H1 (cell line): ENCODE measurements around the gene CNKSR2. TPM values are rescaled to one million over a fixed set of nuclear protein-coding genes. Genes with fewer than 3 reads are reported as not detected.

Experiments used
- CTCF ChIA-PET: fragments of 300-600 bp; sonication (Branson Sonifier 250); formaldehyde crosslinking; loops from one replicate; lab custom pipeline; 2021; ENCODE audit not compliant: partially characterized antibody; lab: Charles Lee
- POLR2A ChIA-PET: fragments of 300-600 bp; sonication (Branson Sonifier 250); formaldehyde crosslinking; loops from one replicate; lab custom pipeline; 2021; ENCODE audit warnings: inconsistent platforms; ENCODE audit not compliant: partially characterized antibody; lab: Charles Lee
- DNase-seq, 2 experiments: peaks; one replicate each; pipeline versions ENCODE4 v3.0.0 to v3.0.0-alpha.2; 2010 to 2022; ENCODE audit warnings: low spot score in 2 of 2, low read depth in 1 of 2, mixed read lengths in 1 of 2
- FAIRE-seq: peaks from 2 replicates; lab custom pipeline; 2011; peaks lifted over from hg19 to GRCh38; lab: Jason Lieb, UNC
- H2AFZ ChIP-seq: 2 replicates; pipeline ENCODE4 v1.8.1; 2012; ENCODE audit warnings: low read length, inconsistent platforms
- H2AK5ac ChIP-seq: 2 replicates; pipeline ENCODE4 v1.6.1; 2013; ENCODE audit warnings: low read depth, low read length
- H2BK120ac ChIP-seq: replicated peaks from 2 replicates; pipeline ENCODE3; 2013; ENCODE audit warnings: low read depth, low read length, inconsistent platforms
- H2BK12ac ChIP-seq: 2 replicates; pipeline ENCODE4 v1.6.1; 2013; ENCODE audit warnings: low read depth, low read length
- H2BK15ac ChIP-seq: 2 replicates; pipeline ENCODE4 v1.6.1; 2013; ENCODE audit warnings: low read length
- H2BK20ac ChIP-seq: 2 replicates; pipeline ENCODE4 v1.6.1; 2013; ENCODE audit warnings: low read length
- H2BK5ac ChIP-seq: 2 replicates; pipeline ENCODE4 v1.6.1; 2013; ENCODE audit warnings: low read depth, low read length
- H3K14ac ChIP-seq: 2 replicates; pipeline ENCODE4 v1.6.1; 2013; ENCODE audit warnings: inconsistent platforms; ENCODE audit not compliant: insufficient read length
- H3K18ac ChIP-seq: 2 replicates; pipeline ENCODE4 v1.6.1; 2013; ENCODE audit warnings: low read length; ENCODE audit errors: extremely low read depth
- H3K23ac ChIP-seq: 2 replicates; pipeline ENCODE4 v1.6.1; 2013; ENCODE audit warnings: inconsistent platforms; ENCODE audit not compliant: insufficient read length
- H3K23me2 ChIP-seq: 2 replicates; pipeline ENCODE4 v1.6.1; 2013; ENCODE audit warnings: low read depth, low read length
- H3K27ac ChIP-seq: 2 replicates; pipeline ENCODE4 v1.6.1; 2011; ENCODE audit warnings: low read depth, low read length, inconsistent platforms
- H3K27me3 ChIP-seq, 4 experiments: replicated peaks in 1 of 4; 1 replicate in 1 of 4; 2 replicates in 3 of 4; pipeline versions ENCODE4 v1.6.1 to v1.8.1; 2011 to 2013; ENCODE audit warnings: low read length in 3 of 4, mild to moderate bottlenecking in 3 of 4, inconsistent platforms in 2 of 4, mixed read lengths in 2 of 4, moderate library complexity in 1 of 4; ENCODE audit not compliant: control insufficient read depth in 3 of 4, insufficient read depth in 3 of 4; ENCODE audit errors: extremely low read depth in 1 of 4
- H3K36me3 ChIP-seq, 4 experiments: 2 replicates each; pipeline versions ENCODE4 v1.6.1 to v1.8.1; 2011 to 2013; ENCODE audit warnings: mild to moderate bottlenecking in 4 of 4, low read length in 3 of 4, moderate library complexity in 2 of 4, control low read depth in 1 of 4, inconsistent platforms in 1 of 4; ENCODE audit not compliant: insufficient read depth in 4 of 4, control insufficient read depth in 2 of 4
- H3K4ac ChIP-seq: replicated peaks from 2 replicates; pipeline ENCODE3; 2013; ENCODE audit warnings: low read length, low read depth, mixed read lengths, inconsistent platforms; ENCODE audit not compliant: insufficient read length
- H3K4me1 ChIP-seq, 4 experiments: replicated peaks in 1 of 4; 1 replicate in 1 of 4; 2 replicates in 3 of 4; pipeline versions ENCODE4 v1.6.1 to v1.8.1; 2011 to 2013; ENCODE audit warnings: low read length in 3 of 4, inconsistent platforms in 2 of 4, mixed read lengths in 1 of 4; ENCODE audit not compliant: insufficient read depth in 4 of 4, control insufficient read depth in 3 of 4
- H3K4me2 ChIP-seq, 2 experiments: 2 replicates each; pipeline versions ENCODE4 v1.6.1 to v1.8.1; 2011 to 2013; ENCODE audit warnings: low read depth in 2 of 2, low read length in 2 of 2, control low read depth in 1 of 2, inconsistent platforms in 1 of 2, mild to moderate bottlenecking in 1 of 2; ENCODE audit not compliant: insufficient read depth in 1 of 2
- H3K4me3 ChIP-seq, 4 experiments: fragments of 200-600, 300-600 bp in 1 of 4; sonication (generic), shearing (Covaris generic), sonication (Bioruptor Twin) in 1 of 4; 2 replicates each; pipeline versions ENCODE4 v1.5.1 to v1.8.1; 2011 to 2016; ENCODE audit warnings: low read length in 4 of 4, low read depth in 3 of 4, control low read depth in 2 of 4, inconsistent platforms in 2 of 4, mild to moderate bottlenecking in 2 of 4, mixed read lengths in 1 of 4, moderate library complexity in 1 of 4; ENCODE audit not compliant: insufficient read depth in 2 of 4; ENCODE audit errors: extremely low read depth in 1 of 4
- H3K56ac ChIP-seq: replicated peaks from 2 replicates; pipeline ENCODE3; 2013; ENCODE audit warnings: low read depth, mild to moderate bottlenecking, mixed read lengths, low read length, inconsistent platforms; ENCODE audit not compliant: insufficient read length
- H3K79me1 ChIP-seq: 2 replicates; pipeline ENCODE4 v1.6.1; 2013; ENCODE audit warnings: low read depth, low read length, control low read depth
- H3K79me2 ChIP-seq, 2 experiments: 2 replicates each; pipeline versions ENCODE4 v1.6.1 to v1.8.1; 2012 to 2013; ENCODE audit warnings: low read length in 2 of 2, mild to moderate bottlenecking in 2 of 2, inconsistent platforms in 1 of 2; ENCODE audit not compliant: insufficient read depth in 2 of 2, control insufficient read depth in 1 of 2
- H3K9ac ChIP-seq, 4 experiments: replicated peaks in 1 of 4; 1 replicate in 1 of 4; 2 replicates in 3 of 4; pipeline versions ENCODE4 v1.6.1 to v1.8.1; 2011 to 2013; ENCODE audit warnings: low read depth in 3 of 4, low read length in 3 of 4, control low read depth in 2 of 4, mild to moderate bottlenecking in 2 of 4, moderate library complexity in 2 of 4, inconsistent platforms in 1 of 4; ENCODE audit errors: extremely low read depth in 1 of 4
- H3K9me3 ChIP-seq, 2 experiments: 2 replicates each; pipeline versions ENCODE4 v1.6.1 to v1.8.1; 2012 to 2013; ENCODE audit warnings: mild to moderate bottlenecking in 2 of 2, moderate library complexity in 2 of 2, control low read depth in 1 of 2, inconsistent platforms in 1 of 2, low read depth in 1 of 2, low read length in 1 of 2, mixed read lengths in 1 of 2; ENCODE audit not compliant: insufficient read depth in 2 of 2
- H4K20me1 ChIP-seq, 2 experiments: replicated peaks in 1 of 2; 2 replicates each; pipeline versions ENCODE3 to v1.8.1; 2011 to 2013; ENCODE audit warnings: inconsistent platforms in 2 of 2, low read length in 2 of 2, mild to moderate bottlenecking in 1 of 2; ENCODE audit not compliant: insufficient read depth in 2 of 2, control insufficient read depth in 1 of 2
- H4K5ac ChIP-seq: 2 replicates; pipeline ENCODE4 v1.6.1; 2013; ENCODE audit warnings: low read length, low read depth, mixed read lengths, inconsistent platforms; ENCODE audit not compliant: insufficient read length
- H4K8ac ChIP-seq: 2 replicates; pipeline ENCODE4 v1.8.0; 2013; ENCODE audit warnings: mild to moderate bottlenecking, moderate library complexity, low read length, inconsistent platforms; ENCODE audit not compliant: insufficient read depth; ENCODE audit errors: extremely low read depth
- H4K91ac ChIP-seq: replicated peaks from 2 replicates; pipeline ENCODE3; 2013; ENCODE audit warnings: low read length, mixed read lengths, inconsistent platforms; ENCODE audit not compliant: insufficient read length
- ATF3 ChIP-seq: IDR thresholded peaks from 2 replicates; pipeline ENCODE4 v1.6.1; 2011; ENCODE audit warnings: low read depth, mild to moderate bottlenecking, low read length; ENCODE audit not compliant: insufficient read depth
- CBX8 ChIP-seq: fragments of 300-800, 300-1000 bp; sonication (generic); IDR thresholded peaks from 2 replicates; pipeline ENCODE4 v1.7.1; 2016; ENCODE audit warnings: low read depth, low read length, borderline replicate concordance
- CREB1 ChIP-seq: IDR thresholded peaks from 2 replicates; pipeline ENCODE4 v1.6.1; 2012; ENCODE audit warnings: inconsistent platforms
- EP300 ChIP-seq, 2 experiments: IDR thresholded peaks; 1 replicate in 1 of 2; 2 replicates in 1 of 2; pipeline ENCODE4 v1.6.1; 2011 to 2012; ENCODE audit warnings: low read depth in 2 of 2, low read length in 2 of 2, mild to moderate bottlenecking in 2 of 2, borderline replicate concordance in 1 of 2, inconsistent platforms in 1 of 2, moderate library complexity in 1 of 2
- FOSL1 ChIP-seq: IDR thresholded peaks from 2 replicates; pipeline ENCODE4 v1.6.1; 2011; ENCODE audit warnings: mild to moderate bottlenecking, low read depth, low read length, moderate library complexity; ENCODE audit not compliant: insufficient read depth
- HDAC6 ChIP-seq: IDR thresholded peaks from one replicate; pipeline ENCODE4 v1.7.1; 2012; ENCODE audit warnings: low read depth, mild to moderate bottlenecking, inconsistent platforms, low read length, moderate library complexity
- NANOG ChIP-seq: IDR thresholded peaks from 2 replicates; pipeline ENCODE4 v1.6.1; 2011; ENCODE audit warnings: low read length, low read depth, mild to moderate bottlenecking, inconsistent platforms; ENCODE audit not compliant: insufficient read depth, poor library complexity, severe bottlenecking
- PHF8 ChIP-seq: fragments of 200-600 bp; sonication (generic); conservative IDR thresholded peaks from 2 replicates; pipeline ENCODE4 v1.7.1; 2012; ENCODE audit warnings: low read depth, mild to moderate bottlenecking, inconsistent platforms, low read length, moderate library complexity
- RBBP5 ChIP-seq: IDR thresholded peaks from 2 replicates; pipeline ENCODE4 v1.7.1; 2012; ENCODE audit warnings: low read depth, mild to moderate bottlenecking, inconsistent platforms, low read length, moderate library complexity, borderline replicate concordance
- RNF2 ChIP-seq: fragments of 200-900, 300-1000 bp; sonication (generic); IDR thresholded peaks from 2 replicates; pipeline ENCODE4 v1.7.1; 2016; ENCODE audit warnings: borderline replicate concordance, low read depth, mild to moderate bottlenecking, antibody characterized with exemption, low read length; ENCODE audit not compliant: poor library complexity, severe bottlenecking; ENCODE audit errors: missing control alignments
- SP2 ChIP-seq: IDR thresholded peaks from 2 replicates; pipeline ENCODE4 v1.6.1; 2012; ENCODE audit warnings: mild to moderate bottlenecking, low read length, inconsistent platforms
- TCF12 ChIP-seq: IDR thresholded peaks from 2 replicates; pipeline ENCODE4 v1.6.1; 2011; ENCODE audit warnings: low read depth, mild to moderate bottlenecking, low read length
- ZNF274 ChIP-seq: IDR thresholded peaks from 2 replicates; pipeline ENCODE4 v1.7.0; 2012; ENCODE audit warnings: low read length, borderline replicate concordance; ENCODE audit errors: extremely low read depth
- WGBS, 2 experiments: shearing (Covaris generic) in 1 of 2; methylation state at CpG; one replicate each; pipeline versions ENCODE4 v1.1.6 to v1.1.7; 2013 to 2015; ENCODE audit warnings: low lambda C conversion rate in 2 of 2, mixed read lengths in 2 of 2, inconsistent platforms in 1 of 2, low coverage in 1 of 2, missing lambda C conversion rate in 1 of 2; ENCODE audit not compliant: insufficient replicate concordance in 2 of 2, insufficient coverage in 1 of 2, insufficient read length in 1 of 2; ENCODE audit errors: extremely low coverage in 1 of 2, missing lambda C conversion rate in 1 of 2; 5-methylcytosine and 5-hydroxymethylcytosine counted together
- polyA plus RNA-seq, 7 experiments: library from polyadenylated mRNA; depleted of rRNA in 3 of 7; stranded (reverse) in 5 of 7; unstranded in 2 of 7; fragments of >200 nt in 5 of 7; fragments of 200-250 nt in 2 of 7; gene quantifications; 1 replicate in 5 of 7; 2 replicates in 1 of 7; 4 replicates in 1 of 7; pipeline versions ENCODE4 v1.2.1 to v1.2.3, GENCODE V29; 2011 to 2013; ENCODE audit warnings: missing spikeins in 2 of 7, mixed read lengths in 2 of 7
- total RNA-seq: library from RNA; stranded (reverse); fragmentation: NEBNext Ultra II Directional; extraction: Animal tissue kit (Norgen Biotek cat#: 25700); gene quantifications from 2 replicates; pipeline ENCODE4 v1.2.1, GENCODE V29; 2021

CNKSR2 gene
- total and polyA plus RNA-seq, 2 of the 8 experiments (the other 6 are each of a cell fraction or from before 2014, with no cell fraction given) = 5.5 to 16.3 TPM

GRCh38 chrX:21659320-21659719 is 285.1 kb downstream of the CNKSR2 start:
- Histone ChIP-seq H2BK20ac (no peak overlapping the region), H3K79me2 (no peaks in the 10 kb centered on the region), H2BK12ac (no peak overlapping the region), H4K8ac (no peak overlapping the region), H3K36me3 (no peaks in the 10 kb centered on the region), H3K14ac (no peak overlapping the region), H3K27me3 (no peaks in the 10 kb centered on the region), H3K18ac (no peak overlapping the region), H4K91ac (no peak overlapping the region), H2BK120ac (no peak overlapping the region), H2AK5ac (no peak overlapping the region), H3K23ac (no peak overlapping the region), H2BK5ac (no peak overlapping the region), H2BK15ac (no peak overlapping the region), H3K4ac (no peak overlapping the region), H3K79me1 (no peaks in the 10 kb centered on the region), H3K4me2 (no peak overlapping the region), H3K4me1 (no peaks in the 10 kb centered on the region), H3K56ac (no peak overlapping the region), H3K27ac (no peak overlapping the region), H3K9me3 (no peaks in the 10 kb centered on the region; a peak in 1 of 4 replicates), H4K5ac (no peak overlapping the region), H3K4me3 (no peak overlapping the region), H2AFZ (no peak overlapping the region), H4K20me1 (no peaks in the 10 kb centered on the region), H3K23me2 (no peaks in the 10 kb centered on the region), H3K9ac (no peak overlapping the region)
- CTCF ChIA-PET = no interaction called here
- no peak for DNase-seq
- WGBS, 2 experiments = 97% methylated on average over 3 of the region's 3 CpGs; no CpG with 5 or more reads in 1 of the 2 experiments
- POLR2A ChIA-PET = no interaction called here
- FAIRE-seq = no peak
- TF ChIP-seq ZNF274 (no peak), SP2 (no peak), HDAC6 (no peak), CBX8 (no peak), CREB1 (no peak), ATF3 (no peak), RBBP5 (no peak), RNF2 (no peak), FOSL1 (no peak), EP300 (IDR thresholded peaks at IDR 0.05; ENCODE audit: borderline replicate concordance in 1 of 2, low read depth in 2 of 2, low read length in 2 of 2) (no peak), TCF12 (no peak), PHF8 (no peak), NANOG (no peak)
